HCT116 (cell line): ENCODE results near the gene BTC. TPM values are rescaled to one million over a fixed set of nuclear protein-coding genes. Genes with fewer than 3 reads are reported as not detected.

ENCODE experiments used
- ATAC-seq: fragments of 200-7000 bp; cut with Tn5 transposase; 2 replicates; pipeline ENCODE4 v1.9.1; 2020; ENCODE audit warnings: mild to moderate bottlenecking, moderate library complexity
- BruUV-seq: library from RNA; stranded (reverse); fragments of 400-500 nt; replicated peaks from 2 replicates; lab custom pipeline; 2021; lab: Mats Ljungman, UMichigan
- CTCF ChIA-PET: fragments of 300-600 bp; sonication (Branson Sonifier 250); formaldehyde crosslinking; loops from one replicate; lab custom pipeline; 2021; ENCODE audit warnings: antibody characterized with exemption; lab: Charles Lee
- POLR2A ChIA-PET: fragments of 300-600, 350-600 bp; sonication (Branson Sonifier 250); formaldehyde crosslinking; loops from one replicate; lab custom pipeline; 2021; ENCODE audit warnings: antibody characterized with exemption; lab: Charles Lee
- RAD21 ChIA-PET, 2 experiments: fragments of 300-600 bp; sonication (Branson Sonifier 250); formaldehyde crosslinking; loops; one replicate each; lab custom pipeline; 2023; ENCODE audit warnings: low total read pairs in 2 of 2; ENCODE audit not compliant: uncharacterized antibody in 2 of 2, unreplicated experiment in 2 of 2, low non-redundant PET in 1 of 2; lab: Charles Lee
- DNase-seq: peaks from one replicate; pipeline ENCODE4 v3.0.0-alpha.2; 2010; ENCODE audit warnings: low read depth, low spot score
- H2AFZ ChIP-seq: fragments of 200-600 bp; shearing (Covaris generic), sonication (generic); 2 replicates; pipeline ENCODE4 v1.6.1; 2017; ENCODE audit warnings: low read depth, mixed run types, mixed read lengths, antibody characterized with exemption, low read length; ENCODE audit not compliant: poor library complexity, severe bottlenecking
- H3K27ac ChIP-seq: 2 replicates; pipeline ENCODE4 v1.5.1; 2012; ENCODE audit warnings: low read depth, low read length
- H3K27me3 ChIP-seq: fragments of 200-600 bp; sonication (generic); 2 replicates; pipeline ENCODE4 v1.6.1; 2016; ENCODE audit warnings: mixed run types, low read length, mixed read lengths; ENCODE audit not compliant: insufficient read depth
- H3K36me3 ChIP-seq, 2 experiments: fragments of 200-500 bp in 1 of 2; fragments of 200-600 bp in 1 of 2; sonication (Bioruptor generic) in 1 of 2; sonication (generic) in 1 of 2; 2 replicates each; pipeline versions ENCODE4 v1.5.1 to v1.6.1; 2014 to 2016; ENCODE audit warnings: low read length in 2 of 2, inconsistent platforms in 1 of 2, mixed read lengths in 1 of 2, mixed run types in 1 of 2; ENCODE audit not compliant: insufficient read depth in 2 of 2, control insufficient read depth in 1 of 2
- H3K4me1 ChIP-seq, 2 experiments: fragments of 200-600 bp in 1 of 2; sonication (generic) in 1 of 2; 2 replicates each; pipeline versions ENCODE4 v1.5.1 to v1.6.1; 2012 to 2017; ENCODE audit warnings: low read length in 2 of 2, inconsistent platforms in 1 of 2, mild to moderate bottlenecking in 1 of 2, mixed read lengths in 1 of 2, mixed run types in 1 of 2, moderate library complexity in 1 of 2; ENCODE audit not compliant: insufficient read depth in 2 of 2, control insufficient read depth in 1 of 2
- H3K4me2 ChIP-seq: fragments of 200-600 bp; sonication (generic); 2 replicates; pipeline ENCODE4 v1.6.1; 2017; ENCODE audit warnings: mixed run types, low read length, mixed read lengths
- H3K4me3 ChIP-seq, 2 experiments: fragments of 200-600 bp in 1 of 2; sonication (generic) in 1 of 2; replicated peaks in 1 of 2; 2 replicates each; pipeline ENCODE4 v1.5.1; 2011 to 2016; ENCODE audit warnings: low read length in 2 of 2, control low read depth in 1 of 2, low read depth in 1 of 2, mild to moderate bottlenecking in 1 of 2, mixed read lengths in 1 of 2, mixed run types in 1 of 2
- H3K79me2 ChIP-seq: fragments of 200-600 bp; sonication (generic); 2 replicates; pipeline ENCODE4 v1.6.1; 2017; ENCODE audit warnings: mild to moderate bottlenecking, mixed run types, low read length, moderate library complexity, mixed read lengths; ENCODE audit not compliant: insufficient read depth
- H3K9ac ChIP-seq: fragments of 200-600 bp; sonication (generic); 2 replicates; pipeline ENCODE4 v1.6.1; 2016; ENCODE audit warnings: low read length, mixed read lengths
- H3K9me2 ChIP-seq: fragments of 200-600 bp; sonication (generic), shearing (Covaris generic); 2 replicates; pipeline ENCODE4 v1.6.1; 2017; ENCODE audit warnings: mixed run types, mild to moderate bottlenecking, moderate library complexity; ENCODE audit not compliant: insufficient read depth
- H3K9me3 ChIP-seq, 2 experiments: fragments of 200-500 bp in 1 of 2; fragments of 200-600 bp in 1 of 2; sonication (Bioruptor generic) in 1 of 2; sonication (generic) in 1 of 2; 2 replicates each; pipeline ENCODE4 v1.6.1; 2014 to 2017; ENCODE audit warnings: low read length in 2 of 2, mixed read lengths in 2 of 2, inconsistent platforms in 1 of 2, low read depth in 1 of 2, mild to moderate bottlenecking in 1 of 2, mixed run types in 1 of 2, moderate library complexity in 1 of 2; ENCODE audit not compliant: control insufficient read depth in 1 of 2, insufficient read depth in 1 of 2
- H4K20me1 ChIP-seq: fragments of 200-600 bp; sonication (generic), shearing (Covaris generic); 2 replicates; pipeline ENCODE4 v1.6.1; 2017; ENCODE audit warnings: mixed run types, mild to moderate bottlenecking, moderate library complexity; ENCODE audit not compliant: insufficient read depth
- ATF3 ChIP-seq: IDR thresholded peaks from 2 replicates; pipeline ENCODE4 v1.6.1; 2012
- CBX3 ChIP-seq: IDR thresholded peaks from 2 replicates; pipeline ENCODE4 v1.6.1; 2012; ENCODE audit warnings: low read depth
- CEBPB ChIP-seq: IDR thresholded peaks from 2 replicates; pipeline ENCODE4 v1.6.1; 2012; ENCODE audit warnings: low read depth
- EGR1 ChIP-seq: IDR thresholded peaks from 2 replicates; pipeline ENCODE4 v1.6.1; 2012; ENCODE audit warnings: low read depth
- ELF1 ChIP-seq: IDR thresholded peaks from 2 replicates; pipeline ENCODE4 v1.6.1; 2012; ENCODE audit warnings: low read depth, borderline replicate concordance
- EZH2 ChIP-seq: fragments of 200-600 bp; sonication (generic); IDR thresholded peaks from 2 replicates; pipeline ENCODE4 v1.6.1; 2017; ENCODE audit warnings: antibody characterized with exemption, mixed run types
- EZH2phosphoT487 ChIP-seq: fragments of 200-600 bp; IDR thresholded peaks from 2 replicates; pipeline ENCODE4 v1.6.1; 2018; ENCODE audit warnings: antibody characterized with exemption, borderline replicate concordance
- FOSL1 ChIP-seq: IDR thresholded peaks from 2 replicates; pipeline ENCODE4 v1.6.1; 2012; ENCODE audit warnings: low read depth
- JUND ChIP-seq: IDR thresholded peaks from 2 replicates; pipeline ENCODE4 v1.6.1; 2012
- MAX ChIP-seq: IDR thresholded peaks from 2 replicates; pipeline ENCODE4 v1.6.1; 2012
- POLR2AphosphoS5 ChIP-seq: IDR thresholded peaks from 2 replicates; pipeline ENCODE4 v1.6.1; 2011; ENCODE audit warnings: mild to moderate bottlenecking, low read depth, low read length, moderate library complexity
- RAD21 ChIP-seq: IDR thresholded peaks from 2 replicates; pipeline ENCODE4 v1.6.1; 2012; ENCODE audit warnings: low read depth, mild to moderate bottlenecking
- REST ChIP-seq: IDR thresholded peaks from 2 replicates; pipeline ENCODE4 v1.6.1; 2012; ENCODE audit warnings: low read depth
- SP1 ChIP-seq: IDR thresholded peaks from 2 replicates; pipeline ENCODE4 v1.6.1; 2012; ENCODE audit warnings: low read depth
- SRF ChIP-seq: IDR thresholded peaks from 2 replicates; pipeline ENCODE4 v1.6.1; 2012; ENCODE audit warnings: low read depth
- TCF7L2 ChIP-seq: IDR thresholded peaks from 2 replicates; pipeline ENCODE4 v1.7.0; 2011; ENCODE audit warnings: borderline replicate concordance, inconsistent platforms; ENCODE audit not compliant: insufficient read depth, insufficient read length; ENCODE audit errors: extremely low read depth
- ZFX ChIP-seq: fragments of 450-650 bp; IDR thresholded peaks from 2 replicates; pipeline ENCODE4 v1.6.1; 2017
- ZNF274 ChIP-seq: fragments of 200-500 bp; sonication (Bioruptor generic); IDR thresholded peaks from 2 replicates; pipeline ENCODE4 v1.6.1; 2014; ENCODE audit warnings: mild to moderate bottlenecking, low read depth, low read length, inconsistent platforms
- intact Hi-C: fragments of 100-400 bp; cut with micrococcal nuclease; formaldehyde crosslinking; loops from 2 replicates; pipeline ENCODE4 v1.10.0; 2022
- total RNA-seq: library from RNA; stranded (reverse); gene quantifications from one replicate; pipeline ENCODE4 v1.2.1, GENCODE V29; 2021; ENCODE audit not compliant: unreplicated experiment
- TF ChIP-seq, protein P1 (sequence below), 3 experiments: fragments of 200-600 bp in 1 of 3; sonication (generic) in 1 of 3; IDR thresholded peaks in 2 of 3; conservative IDR thresholded peaks in 1 of 3; 2 replicates each; pipeline ENCODE4 v1.5.1; 2012 to 2017; ENCODE audit warnings: low read depth in 2 of 3, low read length in 2 of 3, antibody characterized with exemption in 1 of 3, borderline replicate concordance in 1 of 3, control low read depth in 1 of 3, mild to moderate bottlenecking in 1 of 3, mixed read lengths in 1 of 3, mixed run types in 1 of 3, moderate library complexity in 1 of 3; ENCODE audit not compliant: insufficient read depth in 1 of 3

The BTC gene
- total RNA-seq, 1 experiment from 2014 or later, result 4.5 TPM

DNA sequence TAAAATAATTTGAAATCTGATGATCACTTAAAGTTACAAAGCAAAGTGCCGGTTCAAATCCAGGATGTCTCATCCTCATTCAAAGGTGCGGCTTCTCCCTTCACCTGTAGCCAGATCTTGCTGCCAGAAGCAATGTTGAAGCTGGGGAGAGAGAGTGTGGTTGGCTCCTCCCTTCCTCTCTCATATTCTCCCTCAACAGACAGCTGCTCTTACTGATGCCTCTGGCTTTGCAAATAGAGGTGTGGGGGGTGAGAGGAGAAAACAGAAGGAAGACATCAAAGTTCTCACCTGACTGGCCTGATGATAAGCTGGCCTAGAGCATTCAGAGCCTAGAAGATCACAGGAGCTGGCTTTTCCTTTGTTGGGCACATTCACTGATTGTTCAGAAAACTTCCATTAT lies 28.3 kb upstream of the BTC start:
- Histone ChIP-seq H3K27me3 (no peaks in the 10 kb centered on the region), H3K4me2 (no peak overlapping the region), H3K4me3 (no peak overlapping the region), H3K9me3 (no peaks in the 10 kb centered on the region), H3K4me1 (no peaks in the 10 kb centered on the region), H3K36me3 (no peaks in the 10 kb centered on the region)
- DNase-seq (no peak), ATAC-seq (no peak)
- ChIA-PET CTCF (no interaction called here), POLR2A (no interaction called here), RAD21 (no interaction called here)
- intact Hi-C loops, result no loop called here
- no peak for TF ChIP-seq JUND
- TF ChIP-seq POLR2AphosphoS5, result no peak
- no peak for TF ChIP-seq EZH2phosphoT487
- no peak for TF ChIP-seq REST
- TF ChIP-seq TCF7L2, result no peak
- TF ChIP-seq, protein P1, sequence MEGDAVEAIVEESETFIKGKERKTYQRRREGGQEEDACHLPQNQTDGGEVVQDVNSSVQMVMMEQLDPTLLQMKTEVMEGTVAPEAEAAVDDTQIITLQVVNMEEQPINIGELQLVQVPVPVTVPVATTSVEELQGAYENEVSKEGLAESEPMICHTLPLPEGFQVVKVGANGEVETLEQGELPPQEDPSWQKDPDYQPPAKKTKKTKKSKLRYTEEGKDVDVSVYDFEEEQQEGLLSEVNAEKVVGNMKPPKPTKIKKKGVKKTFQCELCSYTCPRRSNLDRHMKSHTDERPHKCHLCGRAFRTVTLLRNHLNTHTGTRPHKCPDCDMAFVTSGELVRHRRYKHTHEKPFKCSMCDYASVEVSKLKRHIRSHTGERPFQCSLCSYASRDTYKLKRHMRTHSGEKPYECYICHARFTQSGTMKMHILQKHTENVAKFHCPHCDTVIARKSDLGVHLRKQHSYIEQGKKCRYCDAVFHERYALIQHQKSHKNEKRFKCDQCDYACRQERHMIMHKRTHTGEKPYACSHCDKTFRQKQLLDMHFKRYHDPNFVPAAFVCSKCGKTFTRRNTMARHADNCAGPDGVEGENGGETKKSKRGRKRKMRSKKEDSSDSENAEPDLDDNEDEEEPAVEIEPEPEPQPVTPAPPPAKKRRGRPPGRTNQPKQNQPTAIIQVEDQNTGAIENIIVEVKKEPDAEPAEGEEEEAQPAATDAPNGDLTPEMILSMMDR (IDR thresholded peaks at IDR 0.05 in 2 of 3, conservative IDR thresholded peaks at IDR 0.05 in 1 of 3; ENCODE audit: borderline replicate concordance in 1 of 3, insufficient read depth in 1 of 3, low read depth in 2 of 3, low read length in 2 of 3), result no peak
- no peak for TF ChIP-seq CBX3
- no peak for TF ChIP-seq ATF3
- no peak for TF ChIP-seq SP1
- no peak for TF ChIP-seq MAX
- no peak for TF ChIP-seq EGR1
- no peak for TF ChIP-seq FOSL1
- no peak for TF ChIP-seq EZH2
- no peak for TF ChIP-seq CEBPB
- no peak for TF ChIP-seq SRF
- TF ChIP-seq ZFX, result no peak
- no peak for TF ChIP-seq ZNF274
- TF ChIP-seq ELF1, result no peak
- TF ChIP-seq RAD21, result no peak
- TF ChIP-seq, all 23 proteins: peak for 0
- no peaks in the 10 kb centered on the region for H3K9me2 ChIP-seq
- no peak overlapping the region for H2AFZ ChIP-seq
- no TSS peak for BruUV-seq
- H3K27ac ChIP-seq, result no peak overlapping the region
- no peaks in the 10 kb centered on the region for H4K20me1 ChIP-seq
- H3K79me2 ChIP-seq, result no peaks in the 10 kb centered on the region
- no peak overlapping the region for H3K9ac ChIP-seq
